Fibroblast of the aortic adventitia (primary cell): ENCODE data around the gene ARMC7. TPM values are rescaled to one million over a fixed set of nuclear protein-coding genes. Genes with fewer than 3 reads are reported as not detected.

ENCODE experiments used
- DNase-seq: peaks from one replicate; pipeline ENCODE4 v3.0.0-alpha.2; 2010; ENCODE audit warnings: low read depth
- H3K4me3 ChIP-seq: 2 replicates; pipeline ENCODE4 v1.5.1; 2011; ENCODE audit warnings: low read depth, mild to moderate bottlenecking, control low read depth, low read length, moderate library complexity
- total RNA-seq: library from RNA; depleted of rRNA; stranded (reverse); fragments of >200 nt; gene quantifications from 2 replicates; pipeline ENCODE4 v1.2.3, GENCODE V29; 2012; ENCODE audit warnings: low replicate concordance
- TF ChIP-seq, protein P1 (sequence below): IDR thresholded peaks from 2 replicates; pipeline ENCODE4 v1.5.1; 2011; ENCODE audit warnings: mild to moderate bottlenecking, low read length, control low read depth, inconsistent platforms; ENCODE audit not compliant: insufficient read depth

Gene ARMC7
- total RNA-seq, 1 donor = 3.4 TPM

DNA sequence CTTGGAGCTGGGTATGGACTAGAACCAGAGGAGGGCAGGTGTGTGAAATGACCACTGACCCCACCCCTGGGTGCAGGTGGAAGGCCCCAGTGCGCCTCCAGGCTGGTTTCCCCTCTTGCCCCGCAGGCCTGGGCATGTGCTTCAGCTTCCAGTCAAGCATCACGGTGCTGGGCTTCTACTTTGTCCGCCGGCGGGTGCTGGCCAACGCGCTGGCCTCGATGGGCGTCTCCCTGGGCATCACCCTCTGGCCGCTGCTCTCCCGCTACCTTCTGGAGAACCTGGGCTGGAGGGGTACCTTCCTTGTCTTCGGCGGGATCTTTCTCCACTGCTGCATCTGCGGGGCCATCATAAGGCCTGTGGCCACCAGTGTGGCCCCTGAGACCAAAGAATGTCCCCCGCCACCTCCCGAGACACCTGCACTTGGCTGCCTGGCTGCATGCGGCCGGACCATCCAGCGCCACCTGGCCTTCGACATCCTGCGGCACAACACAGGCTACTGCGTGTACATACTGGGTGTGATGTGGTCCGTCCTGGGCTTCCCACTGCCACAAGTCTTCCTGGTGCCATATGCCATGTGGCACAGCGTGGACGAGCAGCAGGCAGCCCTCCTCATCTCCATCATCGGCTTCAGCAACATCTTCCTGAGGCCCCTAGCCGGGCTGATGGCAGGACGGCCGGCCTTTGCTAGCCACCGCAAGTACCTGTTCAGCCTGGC lies 9.7 kb upstream of the ARMC7 start:
- TF ChIP-seq, protein P1, sequence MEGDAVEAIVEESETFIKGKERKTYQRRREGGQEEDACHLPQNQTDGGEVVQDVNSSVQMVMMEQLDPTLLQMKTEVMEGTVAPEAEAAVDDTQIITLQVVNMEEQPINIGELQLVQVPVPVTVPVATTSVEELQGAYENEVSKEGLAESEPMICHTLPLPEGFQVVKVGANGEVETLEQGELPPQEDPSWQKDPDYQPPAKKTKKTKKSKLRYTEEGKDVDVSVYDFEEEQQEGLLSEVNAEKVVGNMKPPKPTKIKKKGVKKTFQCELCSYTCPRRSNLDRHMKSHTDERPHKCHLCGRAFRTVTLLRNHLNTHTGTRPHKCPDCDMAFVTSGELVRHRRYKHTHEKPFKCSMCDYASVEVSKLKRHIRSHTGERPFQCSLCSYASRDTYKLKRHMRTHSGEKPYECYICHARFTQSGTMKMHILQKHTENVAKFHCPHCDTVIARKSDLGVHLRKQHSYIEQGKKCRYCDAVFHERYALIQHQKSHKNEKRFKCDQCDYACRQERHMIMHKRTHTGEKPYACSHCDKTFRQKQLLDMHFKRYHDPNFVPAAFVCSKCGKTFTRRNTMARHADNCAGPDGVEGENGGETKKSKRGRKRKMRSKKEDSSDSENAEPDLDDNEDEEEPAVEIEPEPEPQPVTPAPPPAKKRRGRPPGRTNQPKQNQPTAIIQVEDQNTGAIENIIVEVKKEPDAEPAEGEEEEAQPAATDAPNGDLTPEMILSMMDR = no peak
- H3K4me3 ChIP-seq = no peak overlapping the region
- DNase-seq = no peak

DNA sequence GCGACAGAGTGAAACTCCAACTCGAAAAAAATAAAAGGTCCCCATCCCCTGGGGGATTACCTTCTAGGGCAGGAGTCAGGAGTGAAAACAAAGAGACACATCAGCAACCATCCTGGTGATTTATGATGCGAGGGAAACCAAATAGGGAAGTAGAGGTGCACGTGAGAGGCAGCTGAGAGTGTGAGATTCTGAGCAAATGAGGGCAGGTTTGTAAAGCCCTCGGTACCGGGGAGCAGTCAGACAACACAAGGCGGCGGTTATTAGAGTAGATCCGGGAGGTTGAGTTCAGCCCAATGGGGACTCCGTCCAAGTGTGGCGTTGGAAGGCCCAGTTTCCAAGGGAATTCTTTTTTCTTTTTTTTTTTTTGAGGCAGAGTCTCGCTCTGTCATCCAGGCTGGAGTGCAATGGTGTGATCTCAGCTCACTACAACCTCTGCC lies 7.4 kb upstream of the ARMC7 start:
- no peak for DNase-seq
- no peak overlapping the region for H3K4me3 ChIP-seq
- TF ChIP-seq, protein P1 = no peak

DNA sequence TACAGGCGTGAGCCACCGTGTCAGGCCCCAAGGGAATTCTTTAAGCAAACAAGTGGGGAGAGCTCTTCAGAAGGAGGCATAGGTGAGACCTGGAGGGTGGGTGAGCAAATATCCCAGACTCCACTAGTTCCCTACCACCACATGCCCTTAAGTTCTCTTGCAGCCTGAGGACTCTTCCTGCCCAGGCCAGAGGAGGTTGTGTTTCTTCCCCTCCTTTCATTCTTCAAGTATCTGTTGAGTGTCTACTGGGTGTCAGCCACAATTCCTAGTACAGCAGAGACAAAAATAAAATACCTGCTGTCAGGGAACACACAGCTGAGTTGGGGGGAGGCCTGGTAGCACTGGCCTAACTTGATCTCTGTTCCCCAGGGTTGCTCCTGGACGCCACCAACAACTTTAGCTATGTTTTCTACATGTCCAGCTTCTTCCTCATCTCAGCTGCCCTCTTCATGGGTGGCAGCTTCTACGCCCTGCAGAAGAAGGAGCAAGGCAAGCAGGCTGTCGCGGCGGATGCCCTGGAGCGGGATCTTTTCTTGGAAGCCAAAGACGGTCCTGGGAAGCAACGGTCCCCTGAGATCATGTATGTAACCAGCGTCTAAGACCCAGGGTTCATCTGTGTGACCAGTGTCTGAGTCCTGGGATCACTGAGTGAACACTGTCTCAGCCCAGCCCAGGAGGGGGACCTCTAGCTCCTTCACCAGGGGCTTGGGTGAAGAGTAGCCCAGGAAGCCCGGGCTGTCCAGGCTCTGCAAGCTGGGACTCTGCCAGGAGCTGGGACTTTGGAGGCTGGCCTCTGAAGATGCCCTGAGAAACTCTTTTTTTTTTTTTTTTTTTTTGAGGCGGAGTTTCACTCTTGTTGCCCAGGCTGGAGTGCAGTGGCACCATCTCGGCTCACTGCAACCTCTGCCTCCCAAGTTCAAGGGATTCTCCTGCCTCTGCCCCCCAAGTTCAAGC lies 5.9 kb upstream of the ARMC7 start:
- no peak overlapping the region for H3K4me3 ChIP-seq
- TF ChIP-seq, protein P1 = no peak
- no peak for DNase-seq

DNA sequence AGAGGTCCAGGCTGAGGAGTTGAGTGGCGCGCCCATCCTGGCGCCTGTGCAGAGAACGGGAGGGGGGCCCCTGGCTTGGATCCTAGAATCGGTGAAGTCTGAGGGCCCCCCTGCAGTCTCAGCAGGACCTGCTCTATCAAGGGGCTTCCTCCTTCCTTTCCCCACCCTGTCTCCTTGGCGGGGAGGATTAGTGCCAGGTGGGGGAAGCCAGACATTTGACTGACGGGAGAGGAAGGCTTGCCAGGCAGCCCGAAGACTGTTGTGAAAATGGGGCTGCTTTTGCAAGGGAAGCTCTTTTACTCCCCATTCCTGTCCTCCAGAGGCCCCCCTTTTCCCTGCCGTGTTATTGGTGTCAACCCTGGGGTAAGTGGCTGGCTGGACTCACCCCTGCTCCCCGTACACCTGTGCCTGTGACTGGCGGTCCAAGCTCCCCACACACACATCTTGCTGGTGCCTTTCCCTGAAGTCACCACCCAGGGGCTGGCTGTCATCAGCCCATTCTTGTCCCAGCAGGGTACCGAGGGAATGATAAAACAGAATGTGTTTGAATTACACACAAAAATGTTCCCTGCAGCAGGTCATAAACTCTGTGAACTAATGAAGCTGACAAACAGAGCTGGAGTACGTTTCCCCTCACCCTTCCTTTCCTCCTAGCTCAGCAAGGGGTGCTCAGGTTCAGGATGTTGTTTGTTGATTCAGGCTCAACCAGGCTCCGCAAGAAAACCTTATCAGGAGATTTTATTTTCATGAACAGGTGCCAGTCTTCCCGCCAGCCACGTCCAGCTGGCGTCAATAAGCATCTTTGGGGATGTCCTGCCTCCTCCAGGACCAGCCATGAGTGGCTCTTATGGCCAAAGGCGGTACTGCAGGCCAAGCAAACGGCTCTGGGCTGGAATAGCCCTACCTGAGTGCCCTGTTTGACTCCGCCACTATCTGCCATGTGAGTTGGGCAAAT lies 4.4 kb upstream of the ARMC7 start:
- peak; percentile 36 for DNase-seq
- TF ChIP-seq, protein P1 = peak; percentile 93
- no peak overlapping the region for H3K4me3 ChIP-seq

DNA sequence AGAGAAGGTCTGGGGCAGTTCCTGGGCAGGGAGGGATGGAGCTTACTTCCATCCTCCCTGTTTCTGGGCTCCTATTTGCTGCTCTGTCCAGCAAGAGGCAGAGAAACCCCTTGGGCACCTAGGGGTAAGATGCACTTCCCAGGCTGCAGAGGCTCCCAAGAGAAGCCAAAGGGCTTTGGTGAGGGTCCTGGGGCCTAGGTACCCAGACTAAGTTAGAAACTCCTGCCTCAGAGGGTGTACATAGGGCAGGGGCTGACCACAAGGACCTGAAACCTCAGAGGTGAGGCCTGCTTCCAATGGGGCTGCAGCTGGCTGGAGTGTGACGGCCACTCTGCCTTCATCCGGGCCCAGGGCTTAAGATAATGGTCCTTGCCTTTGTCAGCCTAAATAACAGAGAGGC lies 1.6 kb upstream of the ARMC7 start:
- no peak overlapping the region for H3K4me3 ChIP-seq
- no peak for DNase-seq
- TF ChIP-seq, protein P1 = no peak

DNA sequence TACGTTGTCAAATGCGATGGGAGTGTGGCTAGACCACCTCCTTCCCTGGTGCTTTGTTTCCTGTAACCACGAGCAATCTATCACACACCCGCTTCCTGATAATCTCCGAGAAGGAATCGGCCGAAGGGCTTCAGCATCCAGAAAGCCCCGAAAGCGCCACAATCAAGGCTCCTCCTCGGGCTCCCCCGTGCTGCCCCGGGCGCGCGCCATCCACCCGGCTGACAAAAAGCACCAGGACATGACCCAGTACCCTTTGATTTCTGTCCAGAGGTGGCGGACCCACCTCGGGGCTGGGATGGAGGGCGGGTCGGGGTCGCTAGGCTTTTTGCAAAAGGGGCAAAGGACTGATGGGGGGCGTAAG lies 743 bp upstream of the ARMC7 start:
- DNase-seq = no peak
- TF ChIP-seq, protein P1 = no peak

More for the DNA sequence above, 743 bp upstream of the ARMC7 start:
- H3K4me3 ChIP-seq = peak overlapping the region; percentile 91
